Stimulated activated CD8-positive, alpha-beta memory T cell treated with anti-CD3 and anti-CD28 coated beads, Interleukin-15, amount 100 ng/mL, for 1 hour (primary cell): ENCODE data around the gene ERGIC1.

ENCODE experiments used
- DNase-seq: peaks from one replicate; pipeline ENCODE4 v3.0.0-alpha.2; 2020; ENCODE audit warnings: low read depth

Gene ERGIC1

GRCh38 chr5:172903790-172904189, 69.7 kb downstream of the ERGIC1 start:
- DNase-seq = no peak

GRCh38 chr5:172904312-172904642, 70.2 kb downstream of the ERGIC1 start:
- DNase-seq = no peak

GRCh38 chr5:172904643-172905345, 70.7 kb downstream of the ERGIC1 start:
- DNase-seq = no peak

- no peak for DNase-seq
Observed at GRCh38 chr5:172905346-172906140, 71.5 kb downstream of the ERGIC1 start.

- DNase-seq = no peak
Observed at GRCh38 chr5:172906436-172906835, 72.4 kb downstream of the ERGIC1 start.

- no peak for DNase-seq
Observed at GRCh38 chr5:172906888-172907287, 72.8 kb downstream of the ERGIC1 start.

GRCh38 chr5:172907657-172908056, 73.6 kb downstream of the ERGIC1 start:
- no peak for DNase-seq

- no peak for DNase-seq
Observed at GRCh38 chr5:172908662-172909061, 74.6 kb downstream of the ERGIC1 start.

- no peak for DNase-seq
Observed at GRCh38 chr5:172909931-172910502, 76.0 kb downstream of the ERGIC1 start.

- no peak for DNase-seq
Observed at GRCh38 chr5:172910828-172911627, 77.0 kb downstream of the ERGIC1 start.

- DNase-seq = no peak
Observed at GRCh38 chr5:172911628-172911880, 77.5 kb downstream of the ERGIC1 start.

GRCh38 chr5:172911976-172912375, 77.9 kb downstream of the ERGIC1 start:
- no peak for DNase-seq

- no peak for DNase-seq
Observed at GRCh38 chr5:172913117-172913850, 79.2 kb downstream of the ERGIC1 start.

GRCh38 chr5:172915514-172915913, 81.5 kb downstream of the ERGIC1 start:
- no peak for DNase-seq

- DNase-seq = no peak
Observed at GRCh38 chr5:172918421-172919371, 84.6 kb downstream of the ERGIC1 start.

- no peak for DNase-seq
Observed at GRCh38 chr5:172919525-172920446, 85.7 kb downstream of the ERGIC1 start.

- DNase-seq = no peak
Observed at GRCh38 chr5:172920447-172920849, 86.4 kb downstream of the ERGIC1 start.

GRCh38 chr5:172920995-172921394, 86.9 kb downstream of the ERGIC1 start:
- no peak for DNase-seq

GRCh38 chr5:172921906-172922305, 87.9 kb downstream of the ERGIC1 start:
- DNase-seq = no peak

GRCh38 chr5:172923539-172923938, 89.5 kb downstream of the ERGIC1 start:
- no peak for DNase-seq
